HG02938 (cell line): ENCODE data around the gene CST4.
A peak's percentile ranks its signal among the peaks of the same experiment; 100 is the strongest.
"Not testable (repeated sequence)": the region's sequence is repeated elsewhere in the genome, so short reads cannot be mapped to it uniquely, and the experiment has no call there.

ENCODE experiments used
- ATAC-seq: cut with Tn5 transposase; IDR thresholded peaks from one replicate; pipeline ENCODE4 v1.9.1; 2021; ENCODE audit warnings: mild to moderate bottlenecking, moderate library complexity; ENCODE audit not compliant: unreplicated experiment

Gene CST4, protein sequence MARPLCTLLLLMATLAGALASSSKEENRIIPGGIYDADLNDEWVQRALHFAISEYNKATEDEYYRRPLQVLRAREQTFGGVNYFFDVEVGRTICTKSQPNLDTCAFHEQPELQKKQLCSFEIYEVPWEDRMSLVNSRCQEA

DNA sequence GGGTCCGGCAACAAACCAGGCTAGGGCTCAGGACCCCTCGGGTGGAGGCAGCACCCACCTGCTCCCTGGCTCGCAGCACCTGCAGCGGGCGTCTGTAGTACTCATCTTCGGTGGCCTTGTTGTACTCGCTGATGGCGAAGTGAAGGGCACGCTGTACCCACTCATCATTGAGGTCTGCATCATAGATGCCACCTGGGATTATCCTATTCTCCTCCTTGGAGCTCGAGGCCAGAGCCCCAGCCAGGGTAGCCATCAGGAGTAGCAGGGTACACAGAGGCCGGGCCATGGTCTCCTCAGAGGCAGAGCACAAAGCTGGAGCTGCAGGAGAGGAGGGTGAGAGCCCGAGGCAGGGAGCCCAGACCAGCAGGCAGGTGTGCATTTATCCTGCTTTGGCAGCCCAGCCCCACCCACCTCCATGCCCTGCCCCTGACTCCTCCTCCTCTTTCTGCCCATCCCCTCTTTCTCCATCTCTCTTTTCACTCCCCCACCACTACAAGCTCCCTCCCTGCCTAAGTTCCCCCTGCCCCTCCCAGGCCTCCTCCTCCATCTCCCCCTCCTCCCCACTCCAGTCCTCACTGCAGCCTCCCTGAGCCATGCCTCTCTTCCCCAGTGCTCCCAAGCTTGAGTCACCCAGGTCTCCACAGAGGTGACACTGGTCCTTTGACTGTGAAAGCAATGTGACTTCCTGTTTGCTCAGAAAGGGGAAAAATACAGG, at the start of gene CST4:
CST4 (minus strand) TSS at position 355 of the 715 bp plus-strand sequence; CDS start at position 286, 69 bp downstream.
- ATAC-seq: not testable (repeated sequence)

DNA sequence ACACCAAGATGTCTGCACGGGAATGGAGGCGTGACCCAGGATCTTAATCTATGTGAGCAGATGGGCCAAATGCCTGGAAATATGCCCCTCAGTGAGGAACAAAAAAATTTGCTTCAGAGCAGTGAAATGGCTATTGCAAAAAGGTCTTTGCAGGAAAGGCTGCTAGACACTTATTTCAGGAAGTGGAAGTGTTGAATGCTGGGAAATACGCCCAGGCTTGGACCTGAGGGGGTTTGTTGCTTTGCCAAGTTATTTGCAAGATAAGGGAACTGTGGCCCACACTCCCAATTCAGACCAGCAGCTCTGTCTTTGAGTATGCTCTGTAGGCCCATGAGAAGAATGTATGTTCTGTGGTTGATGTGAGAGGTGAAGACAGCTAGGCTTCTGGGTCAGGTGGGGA, 46.6 kb upstream of the CST4 start:
- not testable (repeated sequence) for ATAC-seq

DNA sequence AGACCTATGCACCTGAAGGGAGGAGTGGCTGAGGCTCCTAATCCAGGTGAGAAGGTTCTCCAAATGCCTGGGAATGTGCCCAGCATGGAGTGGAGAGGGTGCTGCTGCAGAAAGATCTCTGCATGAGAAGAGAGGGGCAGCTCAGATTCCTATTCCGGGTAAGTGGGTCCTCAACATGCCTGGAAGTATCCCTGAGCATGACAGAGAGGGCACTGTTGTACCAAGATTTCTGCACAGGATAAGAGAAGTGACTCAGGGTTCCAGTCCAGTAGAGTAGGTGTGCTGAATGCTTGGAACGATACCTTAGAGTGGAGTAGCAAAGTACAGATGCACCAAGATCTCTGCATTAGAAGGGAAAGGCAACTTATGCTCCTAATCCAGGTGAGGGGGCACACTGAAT, 46.1 kb upstream of the CST4 start:
- not testable (repeated sequence) for ATAC-seq

DNA sequence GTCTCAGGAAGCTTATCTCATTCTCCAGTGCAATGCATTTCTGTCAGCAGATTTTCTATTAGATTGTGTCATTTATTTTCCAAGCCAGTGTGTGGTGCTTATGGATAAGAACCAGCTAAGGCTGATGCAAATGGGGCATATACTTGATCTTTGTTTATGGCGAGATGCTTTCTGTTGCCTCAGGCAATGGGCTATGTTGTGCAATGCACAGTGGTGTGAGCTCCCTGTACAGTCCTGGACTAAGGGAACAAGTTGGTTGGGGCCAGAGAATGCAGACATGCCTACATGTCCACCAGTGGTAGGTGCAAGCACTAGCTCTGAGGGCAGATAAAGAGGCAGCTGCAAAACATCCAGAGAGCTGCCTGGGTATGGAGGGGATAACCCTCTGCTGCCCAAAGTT, 45.6 kb upstream of the CST4 start:
- not testable (repeated sequence) for ATAC-seq

DNA sequence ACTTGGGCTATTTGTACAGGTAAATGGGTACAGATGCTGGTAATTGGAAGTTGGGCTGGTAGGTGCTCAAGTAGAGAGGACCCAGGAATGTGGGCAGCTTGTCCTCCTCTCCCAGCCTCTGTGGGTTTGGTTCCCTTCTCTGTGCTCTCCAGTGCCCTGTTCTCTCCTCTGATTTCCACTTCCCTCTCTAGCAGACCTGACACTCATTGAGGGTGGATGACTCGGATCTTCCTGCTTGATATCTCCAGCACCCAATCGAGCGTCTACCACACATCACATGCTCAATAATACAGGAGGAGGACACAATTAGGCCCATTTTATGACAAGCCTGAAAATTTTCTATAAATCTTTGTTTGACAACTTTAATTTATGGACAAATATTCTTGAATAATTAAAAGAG, 38.2 kb upstream of the CST4 start:
- no peak for ATAC-seq

DNA sequence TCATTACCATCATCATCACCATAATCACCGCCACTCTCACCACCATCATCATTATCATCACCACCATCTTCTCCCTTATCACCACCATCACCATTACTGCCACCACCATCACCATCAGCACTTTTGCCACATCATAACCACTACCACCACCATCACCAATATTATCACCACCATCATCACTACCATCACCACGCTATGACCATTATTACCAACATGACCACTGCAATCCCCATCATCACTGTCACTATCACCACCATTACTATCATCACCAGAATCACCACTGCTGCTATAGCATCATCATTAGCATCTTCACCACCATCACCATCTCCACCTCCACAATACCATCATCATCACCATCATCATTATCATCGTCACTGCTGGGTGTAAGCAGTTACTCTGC, 36.3 kb upstream of the CST4 start:
- ATAC-seq: no peak

DNA sequence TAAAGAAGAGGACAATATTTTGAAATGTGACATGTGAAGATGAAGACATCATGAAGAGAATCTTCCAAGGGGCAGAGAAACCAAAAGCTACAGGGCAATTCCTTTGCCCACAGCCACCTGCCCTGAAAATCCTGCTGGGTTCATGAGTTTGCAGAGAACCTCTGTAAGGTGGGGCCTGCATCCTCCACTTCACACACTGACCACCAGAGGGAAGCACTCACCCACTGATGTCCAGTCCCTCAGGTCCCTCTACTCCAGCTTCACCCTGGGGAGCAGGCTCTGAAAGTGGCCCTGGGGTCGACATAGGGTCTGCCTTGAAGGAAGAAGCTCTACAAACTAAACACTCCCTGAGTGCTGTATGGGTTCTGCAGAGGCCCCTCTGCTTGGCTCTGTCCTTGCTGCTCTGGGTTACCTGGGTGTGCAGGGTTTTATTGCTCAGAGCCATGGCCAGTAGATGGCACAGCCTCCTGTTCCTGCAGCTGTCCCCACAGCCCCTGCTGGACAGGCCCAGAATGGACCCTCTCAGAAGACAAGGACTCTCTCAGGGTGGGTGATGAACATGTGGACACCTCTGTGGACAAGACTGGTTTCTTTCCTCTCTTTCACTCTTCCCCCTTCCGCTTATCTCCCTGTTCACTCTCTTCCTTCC, 34.9 kb upstream of the CST4 start:
- peak; percentile 86 for ATAC-seq

DNA sequence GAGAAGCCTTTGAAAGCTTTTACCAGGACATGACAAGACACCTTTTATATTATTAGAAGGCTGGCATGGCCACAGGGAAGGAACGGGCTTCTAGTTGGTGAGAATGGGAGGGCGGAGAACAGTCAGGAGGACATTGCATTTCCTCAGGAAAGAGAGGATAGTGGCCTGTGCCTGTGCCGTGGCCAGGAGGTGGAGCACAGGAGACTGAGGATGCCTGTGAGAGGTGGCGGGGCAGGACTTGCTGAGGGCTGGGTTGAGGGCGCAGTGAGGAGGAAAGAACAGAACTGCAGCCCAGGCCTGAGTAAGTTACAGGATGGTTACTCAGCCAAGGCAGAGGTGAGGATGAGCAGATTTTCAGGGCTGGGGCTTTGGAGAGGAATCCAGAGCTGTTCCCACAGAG, 34.0 kb upstream of the CST4 start:
- not testable (repeated sequence) for ATAC-seq

DNA sequence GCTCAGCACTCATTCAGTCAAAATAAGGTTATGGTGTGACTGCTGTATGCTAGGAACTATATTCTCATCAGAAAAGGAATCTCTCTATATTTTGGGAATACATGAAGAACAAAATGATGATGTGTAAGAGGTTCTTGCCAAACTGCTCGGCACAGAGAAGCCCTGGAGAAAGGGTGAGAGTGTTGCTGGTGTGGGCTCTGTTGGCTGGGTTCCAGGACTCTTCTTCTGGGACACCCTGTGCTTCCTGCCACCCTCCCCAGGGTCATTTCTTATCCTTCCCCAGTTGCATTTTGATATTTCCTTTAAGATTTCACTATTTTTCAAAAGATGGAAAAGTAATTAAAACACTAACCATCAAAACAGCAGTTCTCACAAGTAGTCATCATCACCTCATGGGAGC, 33.1 kb upstream of the CST4 start:
- ATAC-seq: no peak

DNA sequence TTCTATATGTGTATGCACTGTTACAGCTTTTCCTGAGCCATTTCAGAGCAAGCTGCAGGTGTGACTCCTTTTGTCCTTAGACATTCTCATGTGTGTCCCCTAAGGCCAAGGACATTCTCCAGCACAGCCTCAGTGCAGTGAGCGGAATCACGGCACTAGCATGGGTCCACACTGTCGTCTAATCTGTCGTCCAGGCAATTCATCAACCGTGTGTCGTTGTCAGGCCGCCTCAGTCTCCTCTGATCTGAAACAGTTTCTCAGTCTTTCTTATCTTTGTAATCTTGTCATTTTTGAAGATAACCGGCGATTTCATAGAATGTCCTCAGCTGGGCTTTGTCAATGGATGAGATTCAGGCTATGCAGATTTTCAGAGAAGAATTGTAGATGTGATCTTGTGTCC, 30.5 kb upstream of the CST4 start:
- ATAC-seq: not testable (repeated sequence)

DNA sequence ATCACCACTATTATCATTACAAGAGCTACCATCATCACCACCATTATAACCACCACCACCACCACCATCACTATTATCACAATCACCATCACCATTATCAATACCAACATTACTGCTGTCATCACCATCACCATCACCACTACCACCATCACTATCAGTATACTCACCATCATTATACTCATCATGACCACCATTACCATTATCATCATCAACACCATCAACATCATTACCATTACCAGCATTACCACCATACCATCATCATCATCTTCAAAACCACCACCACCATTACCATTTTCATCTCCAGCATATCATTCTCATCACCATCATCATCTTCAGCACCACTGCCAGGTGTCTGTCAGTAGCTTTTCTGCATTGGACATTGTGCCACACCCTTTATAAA, 22.9 kb upstream of the CST4 start:
- ATAC-seq: not testable (repeated sequence)

DNA sequence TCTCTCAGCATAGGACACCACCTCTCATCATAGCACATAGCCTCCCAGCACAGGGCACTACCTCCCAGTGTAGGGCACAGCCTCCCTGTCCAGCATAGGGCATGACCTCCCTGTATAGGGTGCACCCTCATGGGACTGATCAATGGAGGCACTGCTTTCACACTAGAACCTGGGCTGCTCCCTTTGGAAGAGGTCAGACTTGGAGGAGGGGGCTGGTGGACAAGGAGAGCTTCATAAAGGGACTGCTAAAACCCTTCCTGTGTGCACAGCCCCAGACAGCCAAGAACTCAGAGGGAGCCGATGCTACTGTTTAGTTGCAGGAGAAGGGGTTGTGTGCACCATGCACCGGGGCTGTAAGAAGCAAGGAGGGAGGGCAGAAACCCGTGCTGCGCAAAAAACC, 21.9 kb upstream of the CST4 start:
- ATAC-seq: no peak

DNA sequence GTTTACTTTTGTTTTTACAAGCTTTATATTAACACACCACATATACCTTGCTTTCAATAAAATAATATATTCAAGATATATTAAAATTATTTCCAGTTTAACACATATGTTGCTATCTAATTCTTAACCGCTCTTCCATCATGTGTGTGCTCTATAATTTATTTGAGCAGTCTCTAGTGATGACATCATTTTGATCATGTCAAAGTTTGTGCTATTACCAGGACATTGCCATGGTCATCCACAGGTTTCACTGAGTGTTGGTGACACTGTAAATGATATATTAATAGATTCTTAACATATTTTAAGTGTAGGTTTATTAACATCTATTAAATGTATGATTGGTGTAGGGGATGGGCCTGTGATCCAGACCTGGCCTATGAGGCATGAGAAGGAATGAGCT, 17.1 kb upstream of the CST4 start:
- no peak for ATAC-seq

DNA sequence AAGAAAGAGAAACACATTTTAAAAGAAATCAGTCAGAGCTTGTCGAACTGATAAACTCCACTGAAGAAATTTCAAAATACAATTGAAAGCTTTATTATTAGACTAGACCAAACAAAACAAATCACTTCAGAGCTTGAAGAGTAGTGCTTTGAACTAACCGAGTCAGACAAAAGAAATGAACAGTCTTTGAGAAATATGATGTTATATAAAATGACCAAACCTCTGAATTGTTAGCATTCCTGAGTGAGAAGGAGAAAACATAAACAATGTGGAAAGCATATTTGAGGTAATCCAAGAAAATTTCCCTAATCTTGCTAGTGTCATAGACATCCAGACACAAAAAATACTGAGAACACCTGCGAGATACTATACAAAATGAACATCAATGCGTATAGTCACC, 13.2 kb upstream of the CST4 start:
- ATAC-seq: no peak

DNA sequence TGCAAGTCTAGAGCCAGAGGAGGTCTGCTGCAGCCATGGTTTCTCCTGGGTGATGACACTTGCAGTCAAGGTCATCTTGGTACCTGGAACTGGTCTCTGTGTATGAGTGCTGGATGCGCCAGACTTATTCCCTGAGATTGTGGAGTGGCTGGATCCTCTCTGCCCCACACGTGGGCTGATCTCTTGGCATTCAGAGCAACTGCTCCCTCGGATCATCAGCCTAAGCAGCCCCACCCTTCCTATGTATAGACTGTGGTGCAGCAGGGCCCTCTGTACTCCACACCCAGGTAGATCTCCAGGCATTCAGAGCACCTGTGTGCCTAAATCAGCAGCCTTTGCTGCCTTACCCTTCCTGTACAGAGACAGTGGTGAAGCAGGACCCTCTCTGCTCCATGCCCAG, 12.1 kb upstream of the CST4 start:
- no peak for ATAC-seq

DNA sequence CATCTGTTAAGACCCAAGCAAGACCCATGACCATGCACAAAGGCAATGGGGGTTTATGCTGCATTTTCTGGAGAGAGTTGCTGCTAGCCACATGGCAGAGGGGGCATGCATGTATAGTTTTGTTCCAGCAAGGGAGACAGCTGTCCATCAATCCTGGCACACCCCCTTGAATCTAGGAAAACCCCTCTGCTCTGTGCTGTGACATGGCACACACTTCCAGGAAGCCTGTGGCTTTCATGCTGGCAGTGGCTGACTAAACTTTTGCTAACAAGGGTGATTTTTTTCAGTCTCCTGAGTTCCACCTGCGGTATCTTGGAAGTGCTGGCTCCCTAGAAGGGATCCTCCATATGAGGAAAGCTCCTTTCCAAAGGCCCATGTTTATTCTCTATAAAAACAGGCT, 9.1 kb upstream of the CST4 start:
- no peak for ATAC-seq

DNA sequence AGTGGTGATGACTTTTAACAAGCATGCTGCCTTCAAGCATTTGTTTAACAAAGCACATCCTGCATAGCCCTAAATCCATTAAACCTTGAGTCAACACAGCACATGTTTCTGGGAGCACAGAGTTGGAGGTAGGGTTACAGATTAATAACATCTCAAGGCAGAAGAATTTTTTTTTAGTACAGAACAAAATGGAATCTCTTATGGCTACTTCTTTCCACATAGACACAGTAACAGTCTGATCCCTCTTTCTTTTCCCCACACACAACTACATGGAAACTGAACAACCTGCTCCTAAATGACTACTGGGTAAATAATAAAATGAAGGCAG, 6.2 kb upstream of the CST4 start:
- not testable (repeated sequence) for ATAC-seq

DNA sequence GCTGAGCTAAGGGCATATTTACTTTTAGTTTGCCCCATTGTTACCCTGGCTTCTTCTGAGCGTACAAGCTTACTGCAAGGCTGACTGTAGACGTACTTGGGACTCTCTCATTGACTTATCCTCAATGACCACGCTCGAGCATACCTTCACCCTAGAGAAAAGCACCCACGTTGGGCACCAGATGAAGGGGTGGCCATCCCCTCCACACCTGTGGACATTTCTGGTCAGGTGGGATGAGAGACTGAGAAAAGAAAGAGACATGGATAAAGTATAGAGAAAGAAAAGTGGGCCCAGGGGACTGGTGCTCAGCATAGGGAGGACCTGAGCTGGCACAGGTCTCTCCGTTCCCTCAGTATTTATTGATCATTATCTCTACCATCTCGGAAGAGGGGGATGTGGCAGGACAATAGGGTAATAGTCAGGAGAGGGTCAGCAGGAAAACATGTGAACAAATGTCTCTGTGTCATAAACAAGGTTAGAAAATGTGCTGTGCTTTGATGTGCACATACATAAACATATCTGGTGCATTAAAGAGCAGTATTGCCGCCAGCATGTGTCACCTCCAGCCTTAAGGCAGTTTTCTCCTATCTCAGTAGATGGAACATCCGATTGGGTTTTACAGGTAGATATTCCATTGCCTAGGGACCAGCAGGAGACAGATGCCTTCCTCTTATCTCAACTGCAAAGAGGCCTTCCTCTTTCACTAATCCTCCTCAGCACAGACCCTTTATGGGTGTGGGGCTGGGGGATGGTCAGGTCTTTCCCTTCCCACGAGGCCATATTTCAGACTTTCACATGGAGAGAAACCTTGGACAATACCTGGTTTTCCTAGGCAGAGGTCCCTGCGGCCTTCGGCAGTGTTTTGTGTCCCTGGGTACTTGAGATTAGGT, 5.6 kb upstream of the CST4 start:
- not testable (repeated sequence) for ATAC-seq

DNA sequence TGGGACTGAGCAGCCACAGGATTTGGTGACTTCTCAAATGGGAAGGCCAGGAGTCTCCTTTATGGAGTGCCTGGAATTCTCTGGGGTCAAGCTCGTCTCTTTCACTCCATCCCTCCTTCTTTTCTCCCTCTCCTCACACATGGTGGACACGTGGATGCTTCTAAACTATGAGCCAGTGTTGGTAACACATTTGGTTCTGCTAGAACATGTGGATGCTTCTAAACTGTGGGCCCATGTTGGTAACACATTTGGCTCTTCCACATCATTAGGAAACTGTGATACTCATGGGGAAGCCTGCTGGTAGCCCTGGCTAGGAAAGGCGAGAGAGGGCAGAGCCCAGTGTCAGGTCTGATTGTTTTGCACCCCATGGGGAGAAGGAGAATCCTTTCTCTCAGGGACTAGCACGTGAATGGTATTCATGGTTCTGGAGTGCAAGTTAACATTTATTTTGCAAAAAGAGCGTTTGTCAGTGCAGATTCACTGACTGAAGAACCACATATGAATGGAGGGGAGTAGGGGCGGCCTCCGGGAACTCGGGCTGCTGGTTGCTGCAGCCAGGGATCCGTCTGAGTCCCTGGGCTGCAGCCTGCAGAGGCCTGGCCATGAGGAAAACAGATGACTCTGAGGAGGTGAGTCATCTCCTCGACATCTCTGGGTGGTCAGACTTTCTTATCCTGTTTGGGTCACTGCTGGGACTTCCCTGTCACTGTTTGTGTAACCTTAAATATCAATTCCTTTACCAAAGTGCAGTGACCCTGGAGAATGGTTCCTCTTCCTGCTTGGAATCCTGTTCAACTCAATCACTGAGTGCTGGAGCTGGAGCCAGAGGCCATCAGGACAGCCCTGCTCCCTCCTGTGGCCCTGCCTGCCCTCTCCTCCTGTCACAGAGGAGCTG, 4.1 kb upstream of the CST4 start:
- ATAC-seq: not testable (repeated sequence)

DNA sequence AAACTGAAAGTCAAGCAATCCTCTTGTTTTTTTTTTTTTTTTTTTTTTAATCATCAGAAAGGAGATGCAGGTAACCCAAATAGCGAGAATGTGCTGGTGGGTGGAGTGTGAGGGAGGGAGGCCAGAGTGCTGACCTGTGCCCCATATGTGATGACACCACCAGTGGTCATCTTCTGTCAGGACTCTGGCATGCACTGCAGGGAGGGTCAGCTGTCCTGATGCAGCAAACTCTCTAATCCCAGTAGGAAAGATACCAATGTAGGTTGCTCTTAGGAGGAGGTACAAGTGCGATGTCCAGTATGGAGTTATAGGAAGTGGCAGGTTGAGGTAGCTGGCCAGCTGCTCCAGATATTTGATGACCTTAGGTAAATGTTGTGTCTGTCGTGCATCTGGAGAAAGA, 2.8 kb upstream of the CST4 start:
- no peak for ATAC-seq
